ENCODE results near the gene SOX18.
A peak's percentile ranks its signal among the peaks of the same experiment; 100 is the strongest.

Gene SOX18

GRCh38 chr20:64080013-64080812, 30.8 kb upstream of the SOX18 start, which contains the start of gene OPRL1:
OPRL1 (plus strand) TSS chr20:64080082; CDS start chr20:64092721, 12,639 bp downstream.
- DNase-seq: peak; percentile 44

- DNase-seq: peak; percentile 66
Measured at GRCh38 chr20:64079273-64080012, 30.0 kb upstream of the SOX18 start, which contains the start of gene RGS19. RGS19 (minus strand) TSS chr20:64079518; CDS start chr20:64076886, 2,632 bp downstream.

- no peak for DNase-seq
Measured at GRCh38 chr20:64078934-64079272, 29.5 kb upstream of the SOX18 start.

- peak; percentile 56 for DNase-seq
Measured at GRCh38 chr20:64077876-64078551, 28.6 kb upstream of the SOX18 start.

DNA sequence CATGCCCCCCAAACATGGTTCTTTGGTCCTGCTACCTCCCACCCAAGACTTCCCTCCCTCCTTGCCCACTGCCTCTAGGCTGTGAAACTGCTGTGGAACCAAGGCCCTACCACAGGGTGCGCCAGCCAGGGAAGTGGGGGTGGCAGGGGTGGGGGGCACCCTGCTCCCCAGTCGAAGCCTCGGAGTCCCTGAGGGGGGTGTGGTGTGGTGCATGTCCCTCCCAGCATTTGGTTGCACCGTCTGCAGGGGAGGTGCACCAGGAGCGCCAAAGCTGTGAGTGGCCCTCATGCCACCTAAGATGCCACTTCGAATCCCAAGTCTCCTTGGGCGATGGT, 28.1 kb upstream of the SOX18 start:
- DNase-seq: no peak

GRCh38 chr20:64077094-64077493, 27.7 kb upstream of the SOX18 start:
- peak; percentile 32 for DNase-seq

- DNase-seq: no peak
Measured at GRCh38 chr20:64076061-64076997, 26.9 kb upstream of the SOX18 start.

DNA sequence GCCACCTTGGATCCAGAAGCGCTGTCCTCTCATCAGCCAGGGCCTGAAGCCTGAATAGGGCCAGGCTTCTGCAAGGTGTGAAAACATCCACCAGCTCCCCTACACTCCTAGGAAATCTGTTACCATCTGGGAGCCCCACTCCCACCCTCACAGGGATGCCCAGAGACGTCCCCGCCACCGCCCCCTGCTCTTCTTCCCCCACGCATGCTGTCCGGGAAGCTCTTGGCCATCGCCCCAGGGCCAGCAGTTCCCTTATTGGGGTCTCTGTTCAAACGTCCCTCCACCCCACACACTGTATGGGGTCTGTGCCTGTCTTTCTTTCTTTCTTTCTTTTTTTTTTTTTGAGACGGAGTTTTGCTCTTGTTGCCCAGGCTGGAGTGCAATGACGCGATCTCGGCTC, 26.1 kb upstream of the SOX18 start:
- DNase-seq: no peak

GRCh38 chr20:64074963-64075362, 25.5 kb upstream of the SOX18 start:
- no peak for DNase-seq

- DNase-seq: no peak
Measured at GRCh38 chr20:64074184-64074789, 24.8 kb upstream of the SOX18 start.

- DNase-seq: no peak
Measured at GRCh38 chr20:64073476-64074183, 24.2 kb upstream of the SOX18 start.

GRCh38 chr20:64072498-64073063, 23.1 kb upstream of the SOX18 start:
- no peak for DNase-seq

GRCh38 chr20:64071341-64072332, 22.2 kb upstream of the SOX18 start:
- no peak for DNase-seq

- no peak for DNase-seq
Measured at GRCh38 chr20:64070244-64070993, 21.0 kb upstream of the SOX18 start.

DNA sequence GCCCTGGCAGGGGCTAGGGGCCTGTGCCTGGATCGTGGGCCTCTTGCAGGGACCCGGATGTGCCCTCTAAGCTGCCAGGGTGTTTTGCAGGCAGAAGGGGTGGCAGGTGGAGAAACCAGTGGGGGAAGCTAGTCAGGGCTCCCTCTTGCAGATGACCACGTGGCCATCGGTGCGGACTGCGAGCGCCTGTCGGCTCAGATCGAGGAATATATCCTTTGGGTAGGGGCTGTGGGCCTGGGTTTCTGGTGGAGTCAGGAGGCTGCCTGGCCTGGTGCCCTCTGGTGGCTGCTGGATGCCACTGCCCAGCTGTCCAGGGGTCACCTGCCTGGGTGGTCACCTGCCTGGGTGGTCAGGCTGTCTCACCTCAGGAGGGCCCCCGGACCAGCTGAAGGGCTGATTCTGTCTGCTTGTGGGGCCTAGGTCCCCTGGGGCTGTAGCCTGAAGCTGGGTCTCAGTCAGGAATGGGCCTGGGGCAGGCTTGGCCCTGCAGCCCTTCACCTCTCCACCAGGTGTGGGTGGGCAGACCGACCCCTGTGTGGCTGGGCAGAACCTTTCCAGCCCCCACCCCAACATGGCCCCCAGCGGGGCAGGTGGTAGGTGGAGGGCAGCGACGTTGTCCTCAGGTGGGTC, 20.3 kb upstream of the SOX18 start:
- peak; percentile 29 for DNase-seq

- no peak for DNase-seq
Measured at GRCh38 chr20:64069209-64069613, 19.8 kb upstream of the SOX18 start.

GRCh38 chr20:64068386-64069208, 19.2 kb upstream of the SOX18 start:
- no peak for DNase-seq
